ENCODE measurements around the gene TMPRSS3.

TMPRSS3 gene

DNA sequence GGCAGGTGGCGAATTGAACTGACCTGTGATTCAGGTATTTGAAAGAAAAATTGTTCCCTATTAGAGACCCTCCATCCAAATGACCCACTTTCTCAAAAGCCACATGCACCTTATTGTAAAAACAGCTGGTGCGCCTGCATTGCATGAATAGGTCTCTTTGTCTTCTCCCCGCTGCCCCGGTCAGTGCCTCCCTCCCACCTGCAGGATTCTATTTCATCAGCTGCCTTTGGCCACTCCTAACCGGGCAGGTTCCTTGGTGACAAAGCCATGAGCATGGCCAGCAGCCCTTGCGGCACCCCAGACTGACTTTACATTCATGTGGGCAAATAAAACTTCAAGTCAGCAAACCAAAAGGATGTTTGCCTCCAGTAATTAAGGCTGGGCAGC lies 6.4 kb downstream of the TMPRSS3 start (continued):
- TF ChIP-seq HOXA7 (CRISPR knock-in tag; IDR thresholded peaks at IDR 0.05; ENCODE audit: borderline replicate concordance) (no peak), ZFP3 (tag by site-specific recombination; IDR thresholded peaks at IDR 0.05; ENCODE audit: low read depth) (no peak), KLF1 (tag by site-specific recombination; IDR thresholded peaks at IDR 0.05) (no peak), ELK4 (IDR thresholded peaks at IDR 0.05; ENCODE audit: borderline replicate concordance, low read depth, low read length) (no peak)

DNA sequence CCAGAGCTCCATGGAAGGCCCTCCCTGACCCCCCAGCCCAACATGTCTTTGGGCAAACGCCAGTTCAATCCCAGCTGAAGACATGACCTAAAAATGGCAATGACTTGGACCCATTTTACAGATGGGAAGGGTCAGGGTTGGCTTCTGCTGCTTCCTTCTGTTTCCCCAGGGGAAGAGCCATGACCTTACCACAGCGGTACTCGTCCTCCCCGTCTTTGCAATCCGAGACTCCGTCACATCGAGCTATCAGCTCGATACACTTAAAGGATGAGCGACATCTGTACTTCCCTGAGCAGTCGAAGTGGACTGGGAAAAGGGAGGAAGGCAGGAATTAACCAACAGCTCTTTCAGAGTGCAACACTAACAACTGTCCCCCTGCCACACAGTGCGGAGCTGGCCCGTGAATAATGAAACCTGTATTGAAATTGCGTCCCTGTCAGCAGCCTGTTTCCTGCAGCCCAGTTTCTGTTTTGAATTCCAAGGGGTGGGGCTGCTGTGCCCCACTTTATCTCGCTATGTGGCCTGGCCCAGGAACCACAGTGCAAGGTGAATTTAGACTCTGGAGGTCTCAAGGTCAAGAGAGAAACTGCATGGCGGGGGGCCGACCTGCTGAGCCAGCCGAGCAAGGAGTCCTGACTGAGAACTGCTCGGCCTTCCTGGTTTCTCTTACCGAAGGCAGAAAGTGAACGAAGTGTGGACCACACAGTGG lies 7.0 kb downstream of the TMPRSS3 start:
- Histone ChIP-seq H3K36me3 (ENCODE audit: control insufficient read depth in 2 of 2, insufficient read depth in 1 of 2, low read length in 2 of 2) (no peaks in the 10 kb centered on the region), H3K27ac (ENCODE audit: extremely low read depth, low read depth, low read length) (no peak overlapping the region), H3K4me3 (ENCODE audit: low read depth, low read length) (no peak overlapping the region), H3K9me3 (ENCODE audit: control insufficient read depth, insufficient read depth, low read depth, low read length) (no peaks in the 10 kb centered on the region), H3K4me1 (ENCODE audit: control insufficient read depth, insufficient read depth, low read length) (no peaks in the 10 kb centered on the region)
- ChIA-PET CTCF (interaction anchor here (0.5 to 1.1 kb wide), 2 partner anchors 40 to 237 kb away, joined by 3 read pairs; no protein-coding TSS in a partner anchor), POLR2A (no interaction called here)
- TF ChIP-seq ZSCAN30 (tag by site-specific recombination; IDR thresholded peaks at IDR 0.05) (no peak), ZNF19 (tag by site-specific recombination; IDR thresholded peaks at IDR 0.05; ENCODE audit: low read depth) (no peak), HOXA7 (CRISPR knock-in tag; IDR thresholded peaks at IDR 0.05; ENCODE audit: borderline replicate concordance) (no peak), ZNF223 (tag by site-specific recombination; IDR thresholded peaks at IDR 0.05) (no peak), YY1 (tag by site-specific recombination; IDR thresholded peaks at IDR 0.05) (no peak), ZNF121 (tag by site-specific recombination; IDR thresholded peaks at IDR 0.05) (no peak), SCRT2 (tag by site-specific recombination; IDR thresholded peaks at IDR 0.05) (no peak), ZNF48 (tag by site-specific recombination; IDR thresholded peaks at IDR 0.05) (no peak), ZFP3 (tag by site-specific recombination; IDR thresholded peaks at IDR 0.05; ENCODE audit: low read depth) (no peak), MYNN (tag by site-specific recombination; IDR thresholded peaks at IDR 0.05; ENCODE audit: borderline replicate concordance) (no peak), KLF16 (tag by site-specific recombination; IDR thresholded peaks at IDR 0.05) (no peak), ZNF544 (tag by site-specific recombination; IDR thresholded peaks at IDR 0.05) (no peak), ZNF10 (tag by site-specific recombination; IDR thresholded peaks at IDR 0.05) (no peak), ZNF747 (tag by site-specific recombination; IDR thresholded peaks at IDR 0.05) (no peak), ZNF585B (tag by site-specific recombination; IDR thresholded peaks at IDR 0.05) (no peak), FEZF1 (tag by site-specific recombination; IDR thresholded peaks at IDR 0.05) (no peak), IKZF3 (tag by site-specific recombination; IDR thresholded peaks at IDR 0.05) (no peak)
- TF ChIP-seq, protein P1, sequence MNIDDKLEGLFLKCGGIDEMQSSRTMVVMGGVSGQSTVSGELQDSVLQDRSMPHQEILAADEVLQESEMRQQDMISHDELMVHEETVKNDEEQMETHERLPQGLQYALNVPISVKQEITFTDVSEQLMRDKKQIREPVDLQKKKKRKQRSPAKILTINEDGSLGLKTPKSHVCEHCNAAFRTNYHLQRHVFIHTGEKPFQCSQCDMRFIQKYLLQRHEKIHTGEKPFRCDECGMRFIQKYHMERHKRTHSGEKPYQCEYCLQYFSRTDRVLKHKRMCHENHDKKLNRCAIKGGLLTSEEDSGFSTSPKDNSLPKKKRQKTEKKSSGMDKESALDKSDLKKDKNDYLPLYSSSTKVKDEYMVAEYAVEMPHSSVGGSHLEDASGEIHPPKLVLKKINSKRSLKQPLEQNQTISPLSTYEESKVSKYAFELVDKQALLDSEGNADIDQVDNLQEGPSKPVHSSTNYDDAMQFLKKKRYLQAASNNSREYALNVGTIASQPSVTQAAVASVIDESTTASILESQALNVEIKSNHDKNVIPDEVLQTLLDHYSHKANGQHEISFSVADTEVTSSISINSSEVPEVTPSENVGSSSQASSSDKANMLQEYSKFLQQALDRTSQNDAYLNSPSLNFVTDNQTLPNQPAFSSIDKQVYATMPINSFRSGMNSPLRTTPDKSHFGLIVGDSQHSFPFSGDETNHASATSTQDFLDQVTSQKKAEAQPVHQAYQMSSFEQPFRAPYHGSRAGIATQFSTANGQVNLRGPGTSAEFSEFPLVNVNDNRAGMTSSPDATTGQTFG (tag by site-specific recombination; IDR thresholded peaks at IDR 0.05; ENCODE audit: borderline replicate concordance), result no peak
- TF ChIP-seq, protein P2, sequence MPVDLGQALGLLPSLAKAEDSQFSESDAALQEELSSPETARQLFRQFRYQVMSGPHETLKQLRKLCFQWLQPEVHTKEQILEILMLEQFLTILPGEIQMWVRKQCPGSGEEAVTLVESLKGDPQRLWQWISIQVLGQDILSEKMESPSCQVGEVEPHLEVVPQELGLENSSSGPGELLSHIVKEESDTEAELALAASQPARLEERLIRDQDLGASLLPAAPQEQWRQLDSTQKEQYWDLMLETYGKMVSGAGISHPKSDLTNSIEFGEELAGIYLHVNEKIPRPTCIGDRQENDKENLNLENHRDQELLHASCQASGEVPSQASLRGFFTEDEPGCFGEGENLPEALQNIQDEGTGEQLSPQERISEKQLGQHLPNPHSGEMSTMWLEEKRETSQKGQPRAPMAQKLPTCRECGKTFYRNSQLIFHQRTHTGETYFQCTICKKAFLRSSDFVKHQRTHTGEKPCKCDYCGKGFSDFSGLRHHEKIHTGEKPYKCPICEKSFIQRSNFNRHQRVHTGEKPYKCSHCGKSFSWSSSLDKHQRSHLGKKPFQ (tag by site-specific recombination; IDR thresholded peaks at IDR 0.05), result no peak
